Dedifferentiated amniotic fluid mesenchymal stem cell (primary cell): ENCODE measurements around the gene HMCN1.
"Not testable (repeated sequence)": the region's sequence is repeated elsewhere in the genome, so short reads cannot be mapped to it uniquely, and the experiment has no call there.

Experiments used
- DNase-seq: peaks from one replicate; pipeline ENCODE4 v3.0.0-alpha.2; 2016; ENCODE audit errors: extremely low spot score

The HMCN1 gene

DNA sequence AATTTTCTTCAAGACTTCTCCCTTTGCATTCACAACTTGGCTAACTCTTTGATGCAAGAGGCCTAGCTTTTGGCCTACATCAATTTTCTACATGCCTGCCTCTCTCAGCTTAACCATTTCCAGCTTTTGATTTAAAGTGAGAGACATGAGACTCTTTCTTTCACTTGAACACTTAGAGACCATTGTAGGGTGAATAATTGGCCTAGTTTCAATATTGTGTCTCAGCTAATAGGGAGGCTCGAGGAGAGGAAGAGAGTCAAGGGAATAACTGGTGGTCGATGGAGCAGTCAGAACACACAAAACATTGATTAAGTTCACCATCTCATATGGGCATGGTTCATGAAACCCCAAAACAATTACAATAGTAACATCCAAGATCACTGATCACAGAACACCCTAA, 415.4 kb downstream of the HMCN1 start:
- DNase-seq, result no peak

DNA sequence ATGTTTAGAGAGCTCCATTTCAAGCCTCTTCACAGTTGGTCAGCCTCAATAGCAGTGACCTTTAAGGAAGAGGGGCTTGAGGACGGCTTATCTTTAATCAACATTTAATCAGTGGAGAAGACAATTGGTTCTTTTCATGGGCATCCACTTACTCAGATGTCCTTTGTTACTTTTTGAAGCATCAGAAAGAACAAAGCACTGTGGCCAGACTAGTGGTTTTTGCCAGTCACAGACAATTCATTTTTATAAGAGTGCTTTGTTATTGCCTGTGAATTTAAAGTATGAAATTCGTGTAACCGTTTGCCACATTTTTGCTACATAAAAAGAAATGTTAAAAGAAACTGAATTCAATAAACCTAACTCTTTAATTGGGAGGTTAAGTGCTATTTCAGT, 418.0 kb downstream of the HMCN1 start:
- no peak for DNase-seq

DNA sequence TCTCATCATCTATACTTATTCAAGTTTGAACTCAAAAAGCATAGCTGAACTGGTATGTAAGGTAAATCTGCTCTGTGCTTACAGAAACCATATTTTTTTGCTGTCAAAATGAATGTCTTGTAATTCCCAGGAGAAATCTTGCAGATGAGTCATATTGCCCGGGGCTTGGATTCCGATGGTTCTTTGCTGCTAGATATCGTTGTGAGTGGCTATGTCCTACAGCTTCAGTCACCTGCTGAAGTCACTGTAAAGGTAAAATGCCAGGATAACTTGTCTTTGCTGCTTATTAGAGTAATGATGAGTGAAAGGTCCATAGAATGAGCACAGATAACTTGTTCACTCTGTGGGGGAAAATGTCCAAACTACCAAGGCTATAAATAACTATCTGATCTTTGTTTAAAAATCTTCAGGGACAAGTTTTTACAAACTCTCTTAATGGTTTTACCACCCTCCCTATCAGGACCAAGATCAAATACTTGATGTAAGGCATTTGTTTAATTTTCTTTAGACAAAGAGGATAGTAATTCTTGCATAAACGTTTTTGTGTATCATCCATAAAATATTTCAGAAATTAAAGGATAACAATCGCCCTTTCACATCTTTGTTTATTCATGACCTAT, 418.5 kb downstream of the HMCN1 start:
- DNase-seq, result peak; percentile 82

DNA sequence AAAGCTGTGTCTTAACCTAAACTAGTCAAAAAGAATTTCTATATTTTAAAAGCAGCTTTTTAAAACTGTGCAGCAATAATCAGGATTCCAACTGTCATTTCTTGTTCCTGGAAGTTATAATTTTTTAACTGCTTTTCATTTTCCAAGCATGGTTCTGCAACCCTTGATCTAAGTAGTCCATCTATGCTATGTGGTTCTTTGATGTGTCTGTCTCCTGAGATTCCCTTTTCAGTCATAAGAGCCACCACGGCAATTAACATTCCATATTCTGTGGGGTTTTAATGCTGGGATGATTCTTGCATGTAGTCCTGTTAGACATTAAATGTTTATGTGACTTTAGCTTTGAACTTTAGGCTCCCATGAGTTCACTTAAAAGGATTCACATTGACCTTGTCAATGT, 420.5 kb downstream of the HMCN1 start:
- DNase-seq, result no peak

DNA sequence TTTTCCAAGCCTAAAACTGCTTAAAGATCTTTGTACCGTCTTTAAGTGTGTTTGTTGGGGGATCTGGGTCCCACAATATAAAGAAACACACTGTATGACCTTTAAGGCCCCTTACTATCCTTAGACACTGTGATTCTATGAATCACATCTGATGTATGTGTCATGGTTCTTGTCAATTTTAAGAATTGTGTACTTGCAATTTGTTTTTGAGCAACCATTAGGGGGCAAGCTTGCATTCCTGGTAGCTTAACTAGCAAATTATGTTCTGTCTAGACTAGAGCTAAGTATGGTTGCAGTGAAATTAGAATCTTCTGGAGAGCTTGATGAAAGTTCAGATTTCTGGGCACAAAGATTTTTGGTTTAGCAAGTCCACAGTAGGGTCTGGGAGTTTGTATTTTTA, 421.4 kb downstream of the HMCN1 start:
- peak; percentile 67 for DNase-seq

DNA sequence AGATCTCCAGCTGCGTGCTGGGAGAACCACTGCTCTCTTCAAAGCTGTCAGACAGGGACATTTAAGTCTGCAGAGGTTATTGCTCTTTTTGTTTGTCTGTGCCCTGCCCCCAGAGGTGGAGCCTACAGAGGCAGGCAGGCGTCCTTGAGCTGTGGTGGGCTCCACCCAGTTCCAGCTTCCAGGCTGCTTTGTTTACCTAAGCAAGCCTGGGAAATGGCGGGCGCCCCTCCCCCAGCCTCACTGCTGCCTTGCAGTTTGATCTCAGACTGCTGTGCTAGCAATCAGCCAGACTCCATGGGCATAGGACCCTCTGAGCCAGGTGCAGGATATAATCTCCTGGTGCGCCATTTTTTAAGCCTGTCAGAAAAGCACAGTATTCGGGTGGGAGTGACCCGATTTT, 428.7 kb downstream of the HMCN1 start:
- DNase-seq, result not testable (repeated sequence)

DNA sequence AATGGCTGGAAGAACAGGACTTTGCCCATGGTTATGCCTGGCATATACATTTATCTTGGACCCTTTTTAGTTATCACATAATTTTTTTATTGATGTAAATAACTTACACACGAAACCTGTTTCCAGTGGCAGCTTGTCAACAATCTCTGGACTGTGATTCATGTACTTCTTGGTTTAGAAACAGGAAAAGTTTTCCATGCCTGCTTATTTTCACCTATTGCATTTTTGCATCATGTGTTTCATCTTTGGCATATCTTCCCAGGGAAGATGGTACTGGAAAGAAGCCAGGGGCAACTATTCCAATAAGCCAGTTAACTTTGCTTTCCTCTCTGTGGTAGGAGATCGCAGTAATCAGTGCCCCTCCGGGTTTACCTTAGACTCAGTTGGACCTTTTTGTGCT, 430.6 kb downstream of the HMCN1 start:
- no peak for DNase-seq

DNA sequence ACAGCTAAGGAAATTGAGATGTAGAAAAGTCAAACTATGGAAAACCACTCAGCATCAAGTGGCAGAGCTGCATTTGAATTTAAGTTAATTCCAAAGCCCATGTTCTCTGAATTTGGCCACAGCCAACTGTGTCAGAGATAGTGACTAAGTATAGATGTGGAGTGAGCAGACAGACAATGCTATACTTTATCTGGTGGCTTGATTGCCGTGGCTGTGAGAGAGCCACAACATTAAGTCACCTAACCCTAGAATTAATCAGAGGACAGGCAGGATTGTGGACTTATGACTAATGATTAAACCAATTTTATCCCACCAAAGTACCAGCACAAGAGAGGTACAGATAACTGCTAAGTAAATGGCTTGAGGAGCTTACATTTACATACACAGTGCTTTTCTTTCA, 431.1 kb downstream of the HMCN1 start:
- no peak for DNase-seq

DNA sequence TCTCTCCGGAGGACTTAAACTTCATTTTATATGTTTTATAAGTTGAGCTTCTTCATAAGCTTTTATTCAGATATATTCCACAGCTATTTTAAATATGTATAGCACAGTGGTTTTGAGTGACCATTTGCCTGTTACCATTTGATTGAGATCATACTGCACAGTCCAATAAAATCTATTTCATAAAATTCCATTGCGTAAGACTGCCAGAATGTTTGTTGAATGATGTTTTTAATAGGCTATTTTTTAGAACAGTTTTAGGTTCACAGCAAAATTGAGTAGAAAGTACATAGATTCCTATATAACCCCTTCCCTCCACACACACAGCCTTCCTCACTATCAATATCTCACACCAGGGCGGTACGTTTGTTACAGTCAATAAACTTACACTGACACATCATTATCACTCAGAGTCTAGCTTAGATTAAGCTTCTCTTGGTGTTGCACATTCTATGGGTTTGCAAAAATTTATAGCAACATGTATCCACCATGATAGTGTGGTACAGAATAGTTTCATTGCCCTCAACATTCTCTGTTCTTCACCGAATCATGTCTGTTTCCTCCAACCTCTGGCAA, 433.0 kb downstream of the HMCN1 start:
- no peak for DNase-seq

DNA sequence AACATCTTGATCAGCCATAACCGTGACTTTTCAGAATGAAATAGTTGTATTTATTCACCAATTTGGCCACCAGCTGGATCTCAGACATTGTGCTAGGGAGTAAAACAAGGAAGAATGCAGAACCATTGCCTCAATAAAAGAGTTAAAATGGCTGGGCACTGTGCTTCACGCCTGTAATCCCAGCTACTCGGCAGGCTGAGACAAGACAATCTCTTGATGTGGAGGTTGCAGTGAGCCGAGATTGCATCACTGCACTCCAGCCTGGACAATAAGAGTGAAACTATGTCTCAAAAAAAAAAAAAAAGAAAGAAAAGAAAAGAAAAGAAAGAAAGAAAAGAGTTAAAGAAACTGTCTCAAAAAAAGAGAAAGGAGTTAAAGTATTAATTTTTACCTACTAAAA, 441.4 kb downstream of the HMCN1 start:
- DNase-seq, result no peak

DNA sequence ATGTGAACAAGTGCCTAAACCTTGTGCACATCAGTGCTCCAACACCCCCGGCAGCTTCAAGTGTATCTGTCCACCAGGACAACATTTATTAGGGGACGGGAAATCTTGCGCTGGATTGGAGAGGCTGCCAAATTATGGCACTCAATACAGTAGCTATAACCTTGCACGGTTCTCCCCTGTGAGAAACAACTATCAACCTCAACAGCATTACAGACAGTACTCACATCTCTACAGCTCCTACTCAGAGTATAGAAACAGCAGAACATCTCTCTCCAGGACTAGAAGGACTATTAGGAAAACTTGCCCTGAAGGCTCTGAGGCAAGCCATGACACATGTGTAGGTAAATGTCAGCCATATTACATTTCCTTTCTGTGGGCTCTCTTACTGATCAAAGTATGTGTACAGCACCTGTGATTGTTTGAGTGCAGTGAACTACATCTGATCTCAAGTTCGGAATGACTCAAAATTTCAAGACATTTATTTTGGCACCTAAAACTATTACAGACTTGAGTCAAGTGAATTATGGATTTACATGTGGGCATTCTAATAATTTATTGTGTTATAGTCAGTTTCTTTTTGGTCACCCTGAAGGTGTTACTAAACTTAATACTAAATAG, 444.3 kb downstream of the HMCN1 start:
- no peak for DNase-seq

DNA sequence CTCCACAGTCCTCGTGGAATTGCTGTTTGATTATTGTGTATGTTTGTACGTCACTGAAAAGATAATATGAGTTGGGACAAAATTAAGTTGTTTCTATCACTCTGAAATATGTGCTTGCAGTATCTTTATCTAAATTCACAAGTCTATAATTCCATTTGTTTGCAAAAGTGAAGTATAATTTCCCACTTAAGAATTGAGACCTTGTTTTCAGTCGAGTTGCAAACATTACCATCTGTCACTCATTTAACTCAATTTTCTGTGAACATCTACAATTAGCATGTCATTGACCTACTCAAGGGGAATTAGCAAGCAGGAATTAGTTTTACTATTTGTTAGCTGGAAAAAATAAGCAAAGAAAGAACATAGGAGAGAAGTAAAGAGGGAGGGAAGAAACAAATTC, 445.0 kb downstream of the HMCN1 start:
- no peak for DNase-seq

DNA sequence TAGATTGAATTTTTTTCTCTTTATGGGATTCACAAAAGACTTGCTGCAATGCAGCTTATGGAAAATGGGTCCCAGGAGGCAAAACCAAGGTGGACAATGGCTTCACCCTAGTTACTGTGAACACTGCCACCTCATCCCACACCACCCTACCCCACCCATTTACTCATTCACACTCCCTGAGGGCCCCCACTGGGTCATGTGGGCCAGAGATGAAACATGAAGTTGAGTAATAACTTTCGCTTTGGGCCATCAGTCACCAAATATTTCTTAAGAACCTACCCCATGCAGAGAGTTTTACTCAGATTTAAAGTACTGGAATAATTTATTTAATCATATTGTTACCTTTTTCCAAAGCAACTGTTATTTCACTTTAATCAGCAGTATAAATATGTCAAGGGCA, 449.0 kb downstream of the HMCN1 start:
- DNase-seq, result no peak

DNA sequence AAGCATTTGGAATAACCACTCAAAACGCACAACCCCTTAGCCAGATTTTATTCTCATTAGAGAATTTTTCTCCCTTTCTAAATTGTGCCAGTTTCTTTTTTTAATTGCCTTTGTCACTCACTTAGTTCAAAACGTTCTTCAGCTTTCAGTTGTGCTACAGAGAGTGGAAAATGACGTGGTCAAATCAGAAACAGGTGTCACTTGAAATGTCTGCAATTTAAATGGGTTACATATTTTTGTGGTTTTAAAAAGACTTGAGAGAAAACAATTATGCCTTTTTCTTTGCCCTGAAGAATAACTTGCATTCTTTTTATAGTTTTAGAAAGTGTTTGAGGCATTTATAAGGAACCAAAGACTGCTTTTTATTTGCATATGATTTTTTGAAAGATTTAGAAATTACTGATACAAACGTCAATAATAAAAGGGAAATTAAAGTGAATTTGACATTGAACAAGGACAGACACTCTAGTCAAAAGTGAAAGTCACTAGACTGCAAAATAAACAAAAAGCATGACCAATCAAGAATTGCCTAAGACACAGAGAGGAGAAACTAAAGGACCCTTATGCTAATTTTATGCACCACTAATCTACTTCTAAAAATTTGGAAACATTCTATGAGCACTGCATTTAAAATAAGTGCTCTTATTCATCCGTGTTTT, 449.9 kb downstream of the HMCN1 start:
- DNase-seq, result peak; percentile 59

DNA sequence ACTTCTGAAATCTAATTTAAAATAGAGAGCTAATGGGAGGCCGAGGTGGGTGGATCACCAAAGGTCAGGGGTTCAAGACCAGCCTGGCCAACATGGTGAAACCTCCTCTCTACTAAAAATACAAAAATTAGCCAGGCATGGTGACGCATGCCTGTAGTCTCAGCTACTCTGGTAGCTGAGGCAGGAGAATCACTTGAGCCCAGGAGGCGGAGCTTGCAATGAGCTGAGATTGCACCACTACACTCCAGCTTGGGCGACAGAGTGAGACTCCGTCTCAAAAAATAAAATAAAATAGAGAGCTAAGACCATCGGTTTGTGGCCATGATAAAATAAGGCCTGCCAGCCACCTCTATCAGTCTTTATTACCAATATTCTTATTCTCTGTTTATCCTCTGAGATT, 452.1 kb downstream of the HMCN1 start:
- DNase-seq, result not testable (repeated sequence)

DNA sequence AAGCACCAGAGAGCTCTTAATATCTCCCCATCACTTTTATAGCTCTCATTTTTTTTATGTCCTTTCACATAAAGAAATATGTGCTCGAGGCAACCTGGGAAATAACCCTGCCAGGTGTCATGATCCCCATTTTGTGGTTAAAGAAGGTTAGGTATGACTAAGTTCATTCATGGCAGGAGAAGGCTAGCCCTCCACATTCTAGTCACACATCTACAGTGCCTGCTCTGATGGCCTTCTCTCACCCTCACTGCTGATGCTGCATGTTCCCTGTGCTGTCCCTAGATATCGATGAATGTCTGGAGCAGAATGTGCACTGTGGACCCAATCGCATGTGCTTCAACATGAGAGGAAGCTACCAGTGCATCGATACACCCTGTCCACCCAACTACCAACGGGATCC, 453.4 kb downstream of the HMCN1 start:
- DNase-seq, result no peak

DNA sequence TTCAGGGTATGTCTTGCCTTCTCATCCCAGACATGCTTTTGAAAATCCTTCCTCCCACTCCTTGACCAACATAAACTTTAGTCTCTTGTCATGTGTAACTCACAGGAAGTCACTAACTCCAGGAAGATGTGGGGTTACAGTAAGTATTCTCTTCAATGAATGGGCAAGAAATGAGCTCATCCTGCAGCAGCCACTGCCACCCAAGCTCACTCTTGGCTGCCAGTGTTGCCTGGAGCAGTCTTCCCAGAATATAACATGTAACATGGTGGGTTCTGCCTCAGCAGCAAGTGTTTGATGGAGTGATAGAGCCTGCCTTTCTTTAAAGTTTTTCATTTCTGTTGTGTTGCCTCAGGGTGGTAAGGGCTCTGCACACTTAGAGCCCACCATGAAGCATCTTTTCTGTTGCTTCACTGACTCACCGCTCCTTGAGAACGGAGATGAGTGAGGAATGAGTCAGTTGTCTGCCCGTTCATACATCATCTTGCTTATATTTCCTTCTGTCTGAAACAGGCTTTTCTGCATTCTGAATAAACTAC, 453.9 kb downstream of the HMCN1 start:
- DNase-seq, result peak; percentile 50

DNA sequence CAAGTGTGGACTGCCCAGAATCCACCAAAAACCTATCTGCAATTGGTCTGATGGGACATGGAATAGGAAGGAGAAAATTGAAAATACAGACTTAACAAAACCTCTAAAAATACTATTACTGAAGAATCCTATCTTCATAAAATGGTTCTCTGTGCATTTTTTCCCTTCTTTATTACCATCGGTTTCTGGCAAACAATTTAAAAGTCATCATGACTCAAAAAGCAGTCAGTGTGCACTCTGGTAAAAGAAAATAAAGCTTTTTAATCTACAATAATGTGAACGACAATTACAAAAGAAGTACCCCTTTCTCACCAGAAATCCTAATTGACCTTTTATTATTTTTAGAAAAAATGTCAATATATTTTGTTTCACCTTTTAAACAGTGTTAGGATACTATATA, 454.5 kb downstream of the HMCN1 start:
- no peak for DNase-seq

DNA sequence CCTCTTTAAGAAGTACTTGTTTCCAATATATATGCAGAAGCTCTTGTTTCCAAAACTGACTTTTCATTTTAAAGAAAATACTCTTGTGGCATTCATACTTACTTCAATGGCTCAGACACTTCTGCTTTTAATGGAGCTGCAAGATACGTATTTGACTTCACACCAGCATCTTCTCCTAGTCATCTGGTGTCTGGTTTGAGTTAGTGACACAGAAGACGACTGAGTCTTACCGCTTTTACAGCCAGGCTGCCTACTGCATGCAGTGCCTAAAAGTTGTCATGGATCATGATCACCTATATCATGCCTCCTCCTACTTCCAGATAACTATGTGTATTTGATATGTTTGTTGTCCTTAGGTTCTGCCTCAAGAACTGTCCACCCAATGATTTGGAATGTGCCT, 455.0 kb downstream of the HMCN1 start:
- DNase-seq, result no peak

DNA sequence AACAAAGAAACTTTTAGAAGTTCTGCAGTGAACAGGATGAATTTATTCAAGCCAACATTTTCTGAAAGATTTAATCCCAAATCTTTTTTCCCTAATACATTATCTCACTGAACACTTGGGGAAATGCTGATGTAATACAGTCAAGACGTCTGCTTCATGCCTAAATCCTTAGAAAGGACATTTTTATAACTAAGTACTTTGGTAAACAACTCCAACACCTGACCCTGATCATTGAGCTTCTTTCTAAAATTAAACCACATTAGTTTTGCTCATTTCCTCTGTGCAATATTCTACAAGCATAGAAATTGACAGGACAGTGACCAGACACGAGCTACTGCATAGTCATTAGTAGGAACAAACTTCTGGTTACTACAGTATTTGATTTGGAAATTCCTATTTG, 457.3 kb downstream of the HMCN1 start:
- DNase-seq, result no peak

DNA sequence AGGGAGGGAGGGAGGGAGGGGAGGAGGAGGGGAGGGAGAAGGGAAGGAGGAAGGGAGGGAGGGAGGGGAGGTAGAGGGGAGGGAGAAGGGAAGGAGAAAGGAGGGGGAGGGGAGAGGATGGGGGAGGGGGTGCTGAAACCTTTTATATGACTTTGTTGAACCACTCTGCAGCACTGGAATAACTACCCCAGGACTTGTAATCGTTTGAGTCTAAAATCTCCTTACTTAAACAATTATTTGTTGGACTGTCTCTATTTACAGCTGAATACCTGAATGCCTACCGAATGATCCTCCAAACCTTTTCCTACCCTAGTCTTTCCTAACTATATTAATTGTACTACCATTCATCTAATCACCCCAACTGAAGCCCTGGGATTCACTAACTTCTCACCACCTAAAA, 459.0 kb downstream of the HMCN1 start:
- no peak for DNase-seq

DNA sequence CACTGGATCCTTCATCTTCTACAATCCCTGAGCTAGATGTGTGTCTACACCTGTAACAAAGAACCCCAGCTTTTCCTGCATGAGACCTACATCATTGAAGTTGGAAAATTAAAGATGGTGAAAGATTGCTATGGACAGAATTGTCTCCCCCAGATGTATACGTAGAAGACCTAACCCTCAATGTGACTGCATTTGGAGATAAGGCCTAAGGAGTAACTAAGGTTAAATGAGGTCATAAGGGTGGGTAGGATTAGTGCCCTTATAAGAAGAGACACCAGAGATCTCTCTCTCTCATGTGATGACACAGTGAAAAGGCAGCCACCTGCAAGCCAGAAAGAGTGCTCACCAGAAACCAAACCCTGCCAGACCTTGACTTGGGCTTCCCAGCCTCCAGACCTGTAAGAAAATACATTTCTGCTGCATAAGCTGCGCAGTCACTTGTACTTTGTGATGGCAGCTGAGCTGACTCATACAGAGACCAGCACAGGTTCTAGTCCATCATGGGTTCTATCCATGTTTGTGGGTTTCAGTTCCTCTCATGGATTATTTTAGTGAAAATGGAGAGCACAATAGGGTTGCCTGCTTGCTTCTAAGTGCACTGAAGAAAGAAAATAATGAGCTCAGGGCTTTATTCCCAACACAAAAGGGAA, 460.0 kb downstream of the HMCN1 start:
- DNase-seq, result no peak
